Coronary artery (tissue), 2 donors: Measurements from ENCODE around the gene BBLN.

Experiments used
- DNase-seq: peaks from one replicate; pipeline ENCODE4 v3.0.0-alpha.2; 2017; ENCODE audit warnings: low spot score
- H3K27ac ChIP-seq, 2 donors: fragments of 200-600 bp; sonication (generic); one replicate each; pipeline ENCODE4 v1.5.1; 2016 to 2019
- H3K4me3 ChIP-seq: fragments of 200-600 bp; sonication (generic); 2 replicates; pipeline ENCODE4 v1.5.1; 2016; ENCODE audit warnings: mild to moderate bottlenecking, moderate library complexity
- TF ChIP-seq, protein P1 (sequence below): fragments of 200-600 bp; sonication (generic); IDR thresholded peaks from one replicate; pipeline ENCODE4 v1.5.1; 2019; ENCODE audit warnings: antibody characterized with exemption

The BBLN gene

DNA sequence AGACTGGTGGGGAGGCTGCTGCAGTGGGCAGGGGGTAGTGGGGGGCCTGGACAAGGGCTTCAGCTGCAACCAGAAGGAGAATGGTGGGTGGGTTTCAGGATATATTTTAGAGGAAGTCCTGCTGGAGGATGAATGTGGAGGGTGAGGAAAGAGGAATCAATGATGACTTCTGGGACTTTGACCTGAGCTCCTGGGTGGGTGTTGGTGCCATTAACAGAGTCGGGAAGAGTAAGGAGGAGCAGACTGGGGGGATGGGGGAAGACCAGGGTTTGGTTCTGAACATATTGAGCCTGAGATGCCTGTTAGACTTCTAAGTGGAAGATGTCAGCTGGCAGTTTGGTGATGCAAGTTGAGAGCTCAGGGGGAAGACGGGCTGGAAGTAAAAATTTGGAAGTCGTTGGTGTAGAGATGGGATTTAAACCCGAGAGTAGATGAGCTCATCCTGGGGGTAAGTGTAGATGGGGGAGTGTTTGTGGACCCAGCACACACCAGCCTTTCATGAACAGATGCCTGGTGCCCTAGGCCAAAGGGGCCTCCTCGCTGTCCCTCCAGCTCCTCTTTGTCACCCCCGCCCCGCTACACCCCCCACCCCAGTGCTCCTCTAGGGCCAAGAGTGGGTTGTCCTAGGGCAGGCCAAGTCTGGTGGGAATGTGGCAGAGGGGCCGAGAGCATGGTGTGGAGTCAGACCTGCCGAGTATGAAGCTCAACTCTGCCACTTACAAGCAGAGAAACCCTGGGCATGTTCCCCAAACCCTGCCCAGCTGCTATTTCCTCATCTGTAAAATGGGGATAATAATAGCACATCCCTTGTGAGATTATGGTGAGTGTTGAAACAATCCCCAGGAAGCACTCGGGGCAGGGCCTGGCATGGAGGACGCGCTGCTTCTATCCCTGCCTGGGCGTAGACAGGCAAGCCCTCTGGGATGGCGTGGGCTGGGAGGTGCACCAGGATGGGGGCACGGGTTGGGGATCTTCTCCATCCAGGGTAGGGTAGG lies 47.1 kb downstream of the BBLN start:
- DNase-seq, result peak; percentile 71
- Histone ChIP-seq H3K27ac (peak overlapping the region in 1 of 2 donors; percentile 38), H3K4me3 (no peak overlapping the region)
- TF ChIP-seq, protein P1, sequence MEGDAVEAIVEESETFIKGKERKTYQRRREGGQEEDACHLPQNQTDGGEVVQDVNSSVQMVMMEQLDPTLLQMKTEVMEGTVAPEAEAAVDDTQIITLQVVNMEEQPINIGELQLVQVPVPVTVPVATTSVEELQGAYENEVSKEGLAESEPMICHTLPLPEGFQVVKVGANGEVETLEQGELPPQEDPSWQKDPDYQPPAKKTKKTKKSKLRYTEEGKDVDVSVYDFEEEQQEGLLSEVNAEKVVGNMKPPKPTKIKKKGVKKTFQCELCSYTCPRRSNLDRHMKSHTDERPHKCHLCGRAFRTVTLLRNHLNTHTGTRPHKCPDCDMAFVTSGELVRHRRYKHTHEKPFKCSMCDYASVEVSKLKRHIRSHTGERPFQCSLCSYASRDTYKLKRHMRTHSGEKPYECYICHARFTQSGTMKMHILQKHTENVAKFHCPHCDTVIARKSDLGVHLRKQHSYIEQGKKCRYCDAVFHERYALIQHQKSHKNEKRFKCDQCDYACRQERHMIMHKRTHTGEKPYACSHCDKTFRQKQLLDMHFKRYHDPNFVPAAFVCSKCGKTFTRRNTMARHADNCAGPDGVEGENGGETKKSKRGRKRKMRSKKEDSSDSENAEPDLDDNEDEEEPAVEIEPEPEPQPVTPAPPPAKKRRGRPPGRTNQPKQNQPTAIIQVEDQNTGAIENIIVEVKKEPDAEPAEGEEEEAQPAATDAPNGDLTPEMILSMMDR, result no peak

DNA sequence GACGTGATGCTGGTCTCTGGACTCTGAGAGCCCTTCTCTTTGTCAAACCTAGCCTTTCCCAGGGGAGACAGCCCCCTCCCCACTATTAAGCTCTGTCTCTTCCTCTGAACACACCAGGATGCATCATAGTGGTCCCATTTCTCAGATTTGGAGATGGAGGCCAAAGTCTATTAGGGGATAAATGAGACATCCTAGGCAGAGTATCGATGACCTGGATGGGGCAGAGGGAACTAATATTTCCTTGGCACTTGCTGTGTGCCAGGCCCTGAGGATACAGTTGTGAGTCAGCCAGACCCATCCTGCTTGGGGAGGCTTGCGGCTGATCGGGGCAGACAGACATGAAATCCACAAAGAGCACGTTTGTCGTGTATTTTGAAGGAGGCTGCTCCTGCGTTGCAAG lies 48.3 kb downstream of the BBLN start:
- TF ChIP-seq, protein P1, result no peak
- no peak for DNase-seq
- H3K27ac ChIP-seq, result no peak overlapping the region
- H3K4me3 ChIP-seq, result no peak overlapping the region

DNA sequence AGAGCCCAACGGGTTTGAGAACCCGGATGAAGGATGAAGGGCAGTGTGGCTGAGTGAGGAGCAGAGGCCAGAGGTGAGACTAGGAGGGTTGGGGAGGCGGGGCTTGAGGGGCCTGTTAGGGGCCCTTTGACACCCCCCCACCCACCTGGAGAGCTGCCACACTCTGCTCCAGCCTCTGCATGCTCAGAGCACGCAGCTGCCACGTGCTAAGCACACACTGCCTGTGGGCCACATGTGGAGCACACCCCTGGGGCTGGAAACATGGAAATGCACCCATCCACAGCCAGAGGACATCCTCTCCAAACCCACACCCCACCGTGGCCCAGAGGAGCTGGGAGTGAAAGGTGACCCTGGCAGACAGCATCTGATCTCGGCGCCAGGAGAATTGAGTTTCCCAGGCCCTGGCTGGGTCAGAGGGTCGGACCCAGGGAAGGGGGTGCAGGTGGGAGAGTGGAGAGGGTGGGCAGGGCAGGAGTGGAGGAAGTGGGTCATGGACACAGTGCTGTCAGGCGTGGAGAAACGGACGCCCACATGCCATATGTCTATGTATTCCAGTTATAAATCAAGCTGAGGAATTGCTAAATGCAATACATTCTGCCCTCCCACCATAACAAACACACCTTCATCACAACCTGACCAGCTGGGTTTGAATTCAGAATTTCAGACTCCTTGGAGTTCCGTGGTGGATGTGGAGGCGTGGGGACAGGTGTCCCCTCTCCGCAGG lies 49.0 kb downstream of the BBLN start:
- Histone ChIP-seq H3K4me3 (no peak overlapping the region), H3K27ac (no peak overlapping the region)
- TF ChIP-seq, protein P1, result no peak
- peak; percentile 67 for DNase-seq

DNA sequence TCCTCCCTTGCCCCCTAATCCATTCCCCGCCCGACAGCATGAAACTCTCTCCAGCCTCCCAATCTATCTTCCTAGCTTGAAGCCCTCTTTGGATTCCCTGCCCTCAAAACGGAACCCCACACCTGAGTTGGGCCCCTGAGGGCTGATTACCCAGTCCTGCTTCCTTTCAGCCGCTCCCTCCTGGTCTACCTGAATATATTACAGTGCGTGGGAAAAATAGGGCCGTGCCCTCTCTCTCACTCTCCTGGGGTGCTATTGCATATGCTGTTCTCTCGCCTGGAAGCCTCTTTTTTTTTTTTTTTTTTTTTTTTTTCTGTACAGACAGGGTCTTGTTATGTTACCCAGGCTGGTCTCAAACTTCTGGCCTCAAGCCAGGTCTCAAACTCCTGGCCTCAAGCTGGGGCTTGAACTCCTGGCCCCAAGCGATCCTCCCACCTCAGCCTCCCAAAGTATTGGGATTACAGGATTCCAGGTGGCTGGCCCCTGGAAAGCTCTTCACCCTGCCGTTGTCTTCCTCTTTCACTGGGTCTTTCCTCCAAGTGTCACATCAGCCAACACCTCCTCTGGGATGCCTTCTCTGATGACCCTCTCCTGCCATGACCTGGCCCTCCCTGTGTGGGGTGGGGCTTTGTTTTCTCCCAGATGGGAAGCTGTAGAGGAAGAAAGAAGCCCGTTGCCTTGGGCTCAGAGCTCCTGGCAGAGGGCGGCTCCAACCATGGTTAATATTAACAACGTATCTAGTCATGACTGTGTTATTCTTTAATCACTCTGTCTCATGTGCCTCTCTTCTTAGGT lies 51.3 kb downstream of the BBLN start:
- Histone ChIP-seq H3K4me3 (no peak overlapping the region), H3K27ac (no peak overlapping the region)
- DNase-seq, result no peak
- TF ChIP-seq, protein P1, result no peak

DNA sequence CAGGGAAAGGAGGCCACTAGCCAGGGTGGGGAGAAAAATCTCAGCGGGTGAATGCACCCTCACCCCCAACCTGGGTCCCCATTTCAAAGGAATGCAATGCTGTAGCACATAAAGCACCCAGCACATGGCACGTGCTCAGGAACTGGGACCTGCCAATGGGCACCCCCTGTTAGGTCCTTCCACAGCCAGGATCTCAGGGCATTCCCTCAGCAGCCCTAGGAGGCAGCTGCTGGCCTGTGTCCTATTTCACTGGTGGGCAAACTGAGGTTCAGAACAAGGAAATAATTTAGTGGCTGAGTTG lies 51.9 kb downstream of the BBLN start:
- no peak for DNase-seq
- TF ChIP-seq, protein P1, result no peak
- Histone ChIP-seq H3K27ac (no peak overlapping the region), H3K4me3 (no peak overlapping the region)
